Renal pelvis (tissue), 4 donors: ENCODE results near the gene PLCG2. TPM values are rescaled to one million over a fixed set of nuclear protein-coding genes. Genes with fewer than 3 reads are reported as not detected.
"Not testable (repeated sequence)": the region's sequence is repeated elsewhere in the genome, so short reads cannot be mapped to it uniquely, and the experiment has no call there.

Experiments used
- DNase-seq: peaks from one replicate; pipeline ENCODE4 v3.0.0-alpha.2; 2013
- polyA plus RNA-seq, 3 donors: library from polyadenylated mRNA; unstranded; fragments of 120-200 nt; gene quantifications; one replicate each; pipeline ENCODE4 v1.2.1, GENCODE V29; 2013; ENCODE audit not compliant: insufficient read length in 3 of 3

The PLCG2 gene
- polyA plus RNA-seq, 3 donors, result 32.7 to 67.4 (median 37.9) TPM

DNA sequence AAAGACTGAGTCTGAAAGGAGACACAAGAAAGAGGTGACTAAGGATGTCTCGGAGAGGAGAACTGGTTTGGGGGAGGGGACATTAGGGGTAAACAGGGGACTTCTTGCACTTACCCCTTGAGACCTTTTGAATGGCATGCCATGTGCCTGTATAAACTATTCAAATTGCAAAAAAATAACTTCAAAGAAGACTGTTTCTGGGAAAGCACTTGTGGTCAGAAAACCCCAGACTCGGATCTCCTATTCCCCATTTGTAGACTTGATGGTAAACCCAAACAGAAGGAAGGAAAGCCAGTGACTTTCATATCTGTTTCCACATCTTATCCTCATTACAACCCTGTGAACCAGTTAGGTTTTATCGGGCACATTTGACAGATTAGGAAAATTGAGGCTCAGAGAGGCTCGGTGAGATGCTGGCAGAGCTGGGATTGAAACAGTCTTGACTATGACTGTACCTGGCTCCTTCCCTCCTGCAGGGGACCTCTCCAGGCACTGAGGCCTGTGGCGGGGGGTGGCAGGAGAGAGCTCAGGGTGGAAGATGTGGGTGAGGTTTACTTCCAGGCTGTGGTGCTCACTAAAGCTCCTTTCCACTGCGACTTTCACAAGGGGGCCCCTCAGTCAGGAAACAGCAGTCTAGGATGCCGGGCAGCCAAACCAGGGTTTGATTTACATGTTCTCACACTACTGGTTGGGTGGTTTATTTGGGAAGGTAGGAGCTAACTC, 30.5 kb upstream of the PLCG2 start:
- DNase-seq, result no peak

DNA sequence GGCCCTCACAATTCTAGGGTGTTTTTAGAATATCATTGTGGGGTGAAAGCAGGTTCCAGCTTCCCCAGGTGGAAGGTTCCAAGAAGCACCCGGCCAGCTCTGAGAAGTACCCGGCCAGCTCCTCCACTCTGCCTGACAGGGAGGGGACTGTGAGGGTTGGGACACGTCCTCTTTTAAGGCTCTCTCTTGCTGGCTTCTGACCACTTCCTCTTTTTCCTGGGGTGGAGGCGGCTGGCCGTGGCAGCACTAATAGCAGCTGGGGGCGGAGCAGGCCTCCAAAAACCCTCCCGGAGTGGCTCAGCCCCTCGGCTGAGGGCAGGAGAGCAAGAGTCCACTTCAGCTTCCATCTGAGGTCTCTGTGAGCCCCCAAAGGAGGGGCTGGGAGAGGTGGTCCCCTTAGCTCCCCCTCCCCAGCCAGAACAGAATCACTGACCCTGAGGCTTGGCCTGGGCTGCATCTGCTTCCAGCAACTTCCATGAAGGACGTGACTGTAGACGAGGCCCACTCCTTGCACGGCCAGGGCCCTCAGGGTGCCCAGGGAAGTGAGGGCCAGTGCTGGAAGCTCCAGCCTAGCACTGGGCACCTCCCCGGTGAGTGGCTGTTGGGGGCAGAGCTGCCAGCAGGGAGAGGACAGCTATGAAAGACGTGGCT, 26.7 kb upstream of the PLCG2 start:
- no peak for DNase-seq

DNA sequence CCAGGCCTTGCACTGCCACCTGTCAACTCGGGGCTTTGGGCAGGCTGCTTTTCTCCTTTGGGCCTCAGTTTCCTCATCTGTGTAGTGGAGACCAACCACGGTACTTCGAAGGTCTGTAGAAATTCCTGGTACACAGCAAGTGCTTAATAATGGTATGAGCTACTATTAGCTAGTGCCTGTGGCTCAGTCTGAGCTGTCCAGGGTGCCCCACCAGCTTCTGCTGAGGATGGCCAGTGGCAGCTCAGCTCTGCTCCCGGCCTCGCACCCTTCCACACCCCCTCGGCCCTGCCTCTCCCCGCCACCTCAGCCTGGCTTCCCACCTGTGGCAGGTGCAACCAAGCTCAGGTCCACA, 26.2 kb upstream of the PLCG2 start:
- DNase-seq, result no peak

DNA sequence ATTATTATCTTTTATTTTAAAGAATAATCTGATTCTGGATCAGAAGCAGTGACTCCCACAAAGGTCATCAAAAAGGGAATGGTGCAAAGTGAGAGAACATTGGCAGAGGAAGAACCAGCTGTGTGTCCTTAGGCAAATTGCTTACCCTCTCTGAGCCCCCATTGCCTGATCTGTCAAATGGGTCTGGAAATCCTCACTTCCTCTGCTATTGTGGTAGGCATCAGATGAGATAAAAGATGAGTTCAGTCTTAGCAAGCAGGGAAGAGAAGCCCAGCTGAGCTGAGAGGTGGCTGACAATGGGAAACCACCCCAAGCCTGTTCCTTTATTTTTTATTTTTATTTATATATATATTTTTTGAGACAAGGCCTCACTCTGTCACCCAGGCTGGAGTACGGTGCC, 24.2 kb upstream of the PLCG2 start:
- DNase-seq, result no peak

DNA sequence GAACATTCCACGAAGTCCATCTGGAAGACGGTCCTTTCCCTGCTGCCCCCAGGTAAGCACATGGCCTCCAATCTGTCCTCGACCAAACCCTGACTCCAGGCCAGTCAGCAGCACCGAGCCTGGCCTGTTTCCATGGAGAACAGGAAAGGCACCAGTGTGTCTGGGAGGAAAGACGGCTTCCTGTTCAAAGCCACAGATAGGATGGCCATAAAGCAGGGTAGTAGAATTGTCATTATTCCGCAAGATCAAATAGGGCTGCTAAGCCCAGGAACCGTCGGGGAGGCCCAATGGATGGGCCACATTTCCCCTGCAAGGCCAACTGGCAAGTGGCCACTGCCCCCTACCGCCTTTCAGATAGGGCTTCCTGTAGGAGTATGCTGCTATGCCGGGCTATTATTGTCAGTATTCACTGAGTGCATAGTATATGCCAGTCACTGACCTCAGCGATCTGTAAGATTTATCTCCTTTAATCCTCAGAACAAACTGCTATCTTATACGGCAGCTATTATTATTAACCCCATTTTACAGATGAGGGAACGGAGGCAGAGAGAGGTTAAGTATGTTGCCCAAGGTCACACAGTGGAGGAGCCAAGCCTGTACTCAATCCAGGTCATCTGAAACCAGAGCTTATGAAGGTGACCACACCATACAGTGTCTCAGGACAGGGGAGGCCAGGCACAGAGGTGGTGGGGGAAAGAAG, 23.0 kb upstream of the PLCG2 start:
- no peak for DNase-seq

DNA sequence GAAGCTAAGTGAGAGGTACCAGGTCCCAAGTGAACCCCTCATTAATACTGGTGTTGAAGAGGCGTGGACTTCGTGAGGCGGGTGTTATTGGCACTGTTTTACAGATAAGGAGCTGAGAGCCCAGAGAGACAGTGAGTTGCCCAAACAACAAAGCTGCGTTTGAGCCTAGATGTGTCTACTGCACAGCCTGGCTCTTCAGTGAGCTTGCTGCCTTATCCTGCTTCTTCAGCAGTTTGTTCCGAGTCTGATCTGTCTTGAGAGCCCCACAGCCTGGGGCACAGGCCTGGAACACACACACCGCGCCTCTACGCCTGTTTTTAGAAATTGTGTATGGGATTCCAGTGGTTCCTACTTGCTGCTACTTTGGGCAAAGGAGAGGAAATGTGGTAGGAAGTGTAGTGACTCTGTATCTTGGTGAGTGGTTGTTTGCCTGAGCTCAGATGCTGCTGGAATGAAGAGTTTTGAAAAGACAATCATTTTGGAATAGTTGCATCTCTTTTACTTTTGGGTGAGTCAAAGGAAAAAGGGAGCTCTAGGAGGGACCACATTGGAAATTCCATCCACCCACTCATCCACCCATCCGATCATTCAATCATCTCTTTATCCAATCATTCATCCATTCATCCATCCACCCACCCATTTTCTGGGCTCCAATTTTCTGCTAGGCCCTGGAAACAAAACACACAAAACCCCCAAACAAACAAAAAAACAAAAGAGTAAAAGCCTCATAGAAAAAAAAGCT, 22.3 kb upstream of the PLCG2 start:
- no peak for DNase-seq

DNA sequence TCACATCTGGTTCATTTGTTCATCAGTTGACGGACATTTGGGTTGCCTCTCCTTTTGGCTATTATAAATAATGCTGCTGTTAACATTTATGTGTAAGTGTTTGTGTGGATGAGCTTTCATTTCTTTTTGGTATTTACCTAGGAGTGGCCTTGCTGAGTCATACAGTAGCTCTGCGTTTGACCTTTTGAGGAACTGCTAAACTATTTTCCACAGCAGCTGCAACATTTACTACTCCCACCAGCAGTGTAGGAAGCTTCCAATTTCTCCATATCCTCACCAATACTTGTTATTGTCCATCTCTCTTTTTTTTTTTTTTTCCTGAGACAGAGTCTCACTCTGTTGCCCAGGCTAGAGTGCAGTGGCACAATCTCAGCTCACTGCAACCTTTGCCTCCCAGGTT, 20.7 kb upstream of the PLCG2 start:
- no peak for DNase-seq

DNA sequence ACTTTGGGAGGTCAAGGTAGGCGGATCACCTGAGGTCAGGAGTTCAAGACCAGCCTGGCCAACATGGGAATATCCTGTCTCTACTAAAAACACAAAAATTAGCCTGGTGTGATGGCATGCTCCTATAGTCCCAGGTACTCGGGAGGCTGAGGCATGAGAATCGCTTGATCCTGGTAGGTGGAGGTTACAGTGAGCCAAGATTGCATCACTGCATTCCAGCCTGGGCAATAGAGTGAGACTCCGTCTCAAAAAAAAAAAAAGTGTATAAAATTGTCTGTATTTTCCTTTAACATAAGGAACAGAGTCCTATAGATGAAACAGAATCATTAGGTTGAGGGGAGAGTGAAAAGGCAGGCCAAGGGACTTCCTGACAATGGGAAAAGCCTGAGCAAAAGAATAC, 16.8 kb upstream of the PLCG2 start:
- DNase-seq, result not testable (repeated sequence)

DNA sequence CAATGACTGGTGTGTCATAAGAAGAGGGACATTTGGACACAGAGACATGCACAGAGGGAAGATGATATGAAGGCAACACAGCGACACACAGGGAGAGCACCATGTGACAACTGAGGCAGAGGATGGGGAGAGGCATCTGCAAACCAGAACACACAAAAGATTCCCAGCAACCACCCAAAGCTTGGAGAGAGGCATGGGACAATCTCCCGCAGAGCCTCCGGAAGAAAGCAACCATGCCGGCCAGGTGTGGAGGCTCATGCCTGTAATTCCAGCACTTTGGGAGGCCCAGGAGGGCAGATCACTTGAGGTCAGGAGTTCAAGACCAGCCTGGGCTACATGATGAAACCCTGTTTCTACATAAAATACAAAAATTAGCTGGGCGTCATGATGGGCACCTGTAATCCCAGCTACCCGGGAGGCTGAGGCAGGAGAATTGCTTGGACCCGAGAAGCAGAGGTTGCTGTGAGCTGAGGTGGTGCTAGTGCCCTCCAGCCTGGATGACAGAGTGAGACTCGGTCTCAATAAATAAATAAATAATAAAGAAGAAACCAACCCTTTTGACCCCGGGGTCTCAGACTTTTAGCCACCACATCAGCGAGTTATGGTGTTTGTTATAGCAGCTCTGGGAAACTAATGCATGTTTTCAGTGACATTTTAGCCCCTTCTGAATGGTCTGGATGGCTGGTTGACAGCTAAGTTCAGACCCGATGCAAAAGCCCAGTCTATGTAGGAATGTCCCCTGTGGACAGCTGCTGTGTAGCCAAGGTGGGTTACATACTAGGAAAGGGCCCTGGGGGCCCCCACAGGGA, 13.8 kb upstream of the PLCG2 start:
- DNase-seq, result no peak

DNA sequence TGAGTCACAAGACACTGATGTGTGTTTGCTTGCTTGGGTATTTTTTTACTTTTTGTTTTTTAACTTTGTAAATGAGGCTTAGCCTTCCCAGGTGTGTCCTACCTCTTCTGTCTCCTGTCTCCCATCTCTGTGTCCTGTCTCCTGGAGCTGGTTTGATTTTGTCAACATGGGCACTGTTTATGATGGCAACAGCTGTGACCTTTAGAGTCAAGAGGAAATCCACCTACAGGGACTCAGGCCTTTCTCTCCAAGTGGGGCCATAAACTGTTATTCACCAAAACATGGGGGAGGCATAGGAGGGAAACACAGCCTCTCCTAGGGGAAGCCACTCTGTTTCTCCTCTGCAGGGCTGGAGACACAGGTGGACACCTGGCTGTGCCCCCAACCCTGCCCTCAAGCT, 13.1 kb upstream of the PLCG2 start:
- no peak for DNase-seq

DNA sequence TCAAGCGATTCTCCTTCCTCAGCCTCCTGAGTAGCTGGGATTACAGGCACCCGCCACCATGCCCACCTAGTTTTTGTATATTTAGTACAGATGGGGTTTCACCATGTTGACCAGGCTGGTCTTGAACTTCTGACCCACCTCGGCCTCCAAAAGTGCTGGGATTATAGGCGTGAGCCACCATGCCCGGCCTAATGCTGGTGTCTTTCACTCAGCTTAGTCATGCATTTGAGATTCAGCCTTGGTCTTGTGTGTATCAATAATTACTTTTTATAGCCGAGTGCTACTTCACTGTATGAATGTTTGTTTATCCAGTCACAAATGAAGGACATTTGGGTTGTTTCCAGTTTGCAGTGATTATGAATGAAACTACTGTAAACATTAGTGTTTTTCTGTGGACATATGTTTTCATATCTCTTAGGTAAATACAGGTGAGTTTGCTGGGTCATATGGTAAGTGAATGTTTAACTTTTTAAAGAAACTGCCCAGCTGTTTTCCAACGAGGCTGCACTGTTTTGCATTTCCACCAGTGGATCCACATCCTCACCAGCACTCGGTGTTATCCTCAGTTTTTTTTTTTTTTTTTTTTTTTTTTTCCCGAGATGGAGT, 11.0 kb upstream of the PLCG2 start:
- DNase-seq, result no peak

DNA sequence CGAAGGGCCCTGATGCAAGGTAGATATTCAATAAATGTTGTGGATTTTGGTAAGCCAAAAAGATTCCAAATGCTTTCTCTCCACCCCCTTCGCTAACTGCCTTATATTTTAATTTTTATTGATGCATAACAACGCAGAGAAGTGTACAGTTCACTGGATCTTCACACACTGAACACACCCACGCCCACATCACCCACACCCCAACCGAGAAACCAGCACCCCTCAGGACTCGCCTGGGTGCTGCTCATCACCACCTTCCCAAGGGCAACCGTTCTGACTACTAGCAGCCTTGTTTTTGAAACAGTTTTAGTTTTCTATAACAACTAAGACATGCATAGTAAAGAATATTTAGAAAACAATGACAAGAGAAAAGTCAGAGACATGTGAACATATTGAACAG, 9.1 kb upstream of the PLCG2 start:
- no peak for DNase-seq

DNA sequence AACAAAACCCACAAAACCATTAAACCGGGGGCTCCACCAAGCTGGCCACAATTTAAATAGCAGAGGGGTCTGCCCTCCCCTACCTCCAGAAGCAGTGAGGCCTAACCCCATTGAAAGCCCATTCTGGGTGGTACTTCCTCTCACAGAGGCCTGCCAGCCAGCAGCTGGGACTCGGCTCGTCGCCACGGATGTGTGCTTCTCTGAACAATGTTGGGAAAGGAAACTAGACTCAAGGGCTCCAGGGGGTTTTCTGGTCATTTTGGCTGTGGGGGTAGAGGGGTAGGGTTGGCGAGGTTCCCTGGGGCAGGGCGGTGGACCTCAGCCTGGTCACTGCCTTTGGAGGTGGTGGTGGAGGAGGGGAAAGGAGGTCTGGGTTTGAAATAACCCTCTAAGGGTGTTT, 4.7 kb upstream of the PLCG2 start:
- no peak for DNase-seq

DNA sequence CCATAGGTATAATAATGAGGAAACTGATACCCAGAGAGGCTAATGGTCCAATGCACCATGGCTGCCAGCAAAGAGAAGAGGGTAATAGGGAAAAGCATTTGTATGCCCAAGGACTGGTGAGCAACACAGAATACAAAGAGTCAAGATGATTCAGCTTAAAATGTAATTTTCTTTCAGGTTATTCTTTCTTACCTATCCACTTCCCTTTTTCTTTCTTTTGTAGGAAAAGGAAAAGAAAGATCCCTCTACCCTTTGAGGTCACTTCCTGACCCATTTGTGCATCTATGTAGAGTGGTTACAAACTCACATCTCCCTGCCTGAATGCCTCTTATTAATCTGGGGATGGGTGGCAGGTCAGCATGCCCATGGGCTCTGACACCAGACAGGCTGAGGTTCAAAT, 3.5 kb upstream of the PLCG2 start:
- no peak for DNase-seq

DNA sequence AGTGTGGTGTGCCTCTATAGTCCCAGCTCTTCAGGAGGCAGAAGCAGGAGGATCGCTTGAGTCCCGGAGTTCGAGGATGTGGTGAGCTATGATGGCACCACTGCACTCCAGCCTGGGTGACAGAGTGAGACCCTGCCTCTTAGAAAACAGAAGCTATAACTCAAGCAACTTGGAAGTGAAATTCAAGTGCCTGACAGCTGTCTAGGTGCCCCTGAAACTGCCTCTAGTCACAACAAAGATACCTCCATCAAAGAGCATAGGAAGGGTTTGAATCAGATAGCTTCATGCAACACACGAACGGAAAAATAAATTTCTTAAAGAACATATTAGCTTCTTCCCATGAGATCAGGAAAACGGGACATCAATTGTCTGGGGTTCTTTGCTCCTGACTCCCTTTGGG, 860 bp upstream of the PLCG2 start:
- DNase-seq, result no peak

DNA sequence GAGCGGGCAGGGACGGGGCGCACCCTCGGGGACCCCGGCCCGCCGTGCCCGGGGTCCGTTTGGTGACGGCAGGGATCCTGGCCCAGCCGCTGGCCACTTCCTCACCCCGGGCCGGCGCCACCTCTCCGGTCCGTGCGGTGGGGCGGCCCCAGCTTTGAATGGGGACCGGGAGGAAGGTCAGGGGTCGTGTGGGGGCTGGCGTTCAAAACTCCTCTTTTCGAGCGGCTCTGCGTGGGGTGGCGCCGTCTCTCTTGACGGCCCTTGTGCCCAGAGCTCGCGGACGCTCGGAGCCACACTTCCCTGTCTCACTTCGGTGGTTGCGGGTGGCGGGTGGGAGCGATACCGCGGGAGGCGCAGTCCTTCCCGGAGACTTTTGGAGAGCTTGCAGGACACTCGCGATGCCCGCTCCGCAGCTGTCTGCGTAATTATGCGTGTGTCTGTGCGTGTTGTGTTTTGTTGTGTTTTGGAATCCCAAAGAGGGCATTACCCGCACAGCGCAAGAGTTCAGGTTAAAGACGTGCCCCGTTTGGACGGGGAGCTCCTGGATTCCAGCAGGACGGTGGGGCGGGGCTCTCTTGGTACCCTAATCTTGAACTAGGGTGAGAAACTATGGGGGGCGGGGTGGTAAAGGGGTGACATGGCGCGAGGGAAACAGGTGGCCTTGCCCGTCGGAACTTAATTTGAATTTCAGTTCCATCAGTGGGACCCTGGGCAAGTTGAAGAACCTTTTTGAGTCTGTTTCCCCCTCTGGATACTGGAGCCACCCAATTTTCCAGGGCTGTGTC, 637 bp downstream of the PLCG2 start:
- no peak for DNase-seq

DNA sequence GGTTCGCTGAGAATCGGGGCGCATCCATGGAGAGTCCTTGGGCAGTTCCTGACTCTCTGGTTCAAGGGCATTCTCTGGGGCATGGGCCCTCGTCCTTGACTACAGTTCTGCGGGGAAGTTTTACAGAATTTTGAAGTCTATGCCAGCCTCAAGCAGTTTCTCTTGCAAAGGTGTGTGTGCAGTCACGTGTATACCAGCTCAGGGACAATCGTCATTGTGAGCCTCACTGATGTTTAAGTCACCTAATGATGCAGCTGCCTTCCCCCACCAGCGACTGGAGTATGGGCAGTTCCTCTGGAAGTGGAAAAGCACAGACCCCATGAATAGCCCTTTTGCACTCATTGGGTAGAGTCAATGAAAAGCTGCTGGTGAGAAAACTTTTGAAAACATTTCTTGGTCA, 1.3 kb downstream of the PLCG2 start:
- DNase-seq, result no peak

DNA sequence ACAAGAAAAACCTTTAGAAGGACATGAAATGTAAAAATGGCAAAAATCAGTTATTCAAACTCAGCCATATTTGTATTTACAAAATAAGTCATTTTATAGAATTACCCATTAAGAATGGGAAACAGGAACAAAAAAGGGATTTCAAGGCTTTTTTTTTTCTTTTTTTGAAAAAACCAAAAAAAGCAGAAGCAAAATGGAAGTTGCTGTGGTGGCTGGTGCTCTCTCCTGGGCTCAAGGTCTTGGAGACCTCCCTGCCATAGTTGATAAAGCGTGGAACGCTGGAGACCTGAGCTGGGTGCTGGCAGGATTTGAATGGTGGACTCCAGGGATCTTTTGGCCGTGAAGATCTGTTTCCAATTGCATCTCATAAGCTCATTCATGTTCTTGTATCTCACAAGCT, 3.1 kb downstream of the PLCG2 start:
- no peak for DNase-seq

DNA sequence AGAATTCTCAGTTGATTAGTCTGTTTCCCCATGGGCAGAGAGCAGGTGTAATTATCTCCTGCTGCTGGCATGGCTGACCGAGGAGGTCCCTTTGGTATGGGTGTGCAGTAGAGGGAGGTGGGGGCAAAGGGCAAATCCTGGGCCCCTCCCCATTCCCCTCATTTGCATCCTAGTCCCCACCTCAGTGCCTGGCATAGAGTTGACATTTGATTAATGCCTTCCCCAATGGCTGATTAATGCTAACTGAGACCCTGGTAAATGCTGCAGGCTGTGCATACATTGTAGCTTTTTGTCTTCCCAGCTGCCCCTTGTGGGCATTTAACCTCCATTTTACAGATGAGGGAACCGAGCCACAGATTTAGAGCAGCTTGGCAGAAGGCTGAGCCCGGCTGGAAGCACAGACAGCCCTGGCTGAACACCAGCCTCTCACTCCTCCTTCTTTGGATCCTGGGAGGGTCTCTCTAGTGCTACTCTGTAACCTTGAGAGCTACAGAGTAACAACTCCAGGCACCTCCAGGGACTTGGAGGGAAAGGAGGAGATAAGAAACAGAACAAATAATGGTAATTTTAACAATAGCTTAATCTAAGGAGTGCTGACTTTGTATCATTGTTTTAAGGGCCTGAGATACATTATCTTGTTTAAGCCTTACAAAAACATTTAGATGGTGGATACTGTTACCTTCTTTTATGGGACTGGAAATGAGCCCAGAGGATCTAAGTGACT, 5.1 kb downstream of the PLCG2 start:
- no peak for DNase-seq
